HepG2 (cell line): ENCODE data around the gene CGREF1.
A peak's percentile ranks its signal among the peaks of the same experiment; 100 is the strongest.

Experiments used
- BHLHE40 ChIP-seq: IDR thresholded peaks from 2 replicates; pipeline ENCODE4 v1.6.1; 2011; ENCODE audit warnings: low read length, improper control_type of control experiment
- FOXA3 ChIP-seq: IDR thresholded peaks from 2 replicates; pipeline ENCODE4 v1.6.1; 2016; ENCODE audit warnings: missing genetic modification reagents, missing compliant biosample characterization
- GABPA ChIP-seq, 2 experiments: IDR thresholded peaks; 2 replicates each; pipeline ENCODE4 v1.6.1; 2011 to 2016; ENCODE audit warnings: low read depth in 2 of 2, low read length in 1 of 2, missing biosample characterization in 1 of 2, missing genetic modification characterization in 1 of 2
- KAT2B ChIP-seq: fragments of 150-350 bp; IDR thresholded peaks from 2 replicates; pipeline ENCODE4 v1.6.1; 2014; ENCODE audit warnings: low read depth, low read length, borderline replicate concordance
- NR1H2 ChIP-seq: sonication (generic); formaldehyde crosslinking; IDR thresholded peaks from 2 replicates; pipeline ENCODE4 v1.8.1; 2022; ENCODE audit warnings: low read depth, missing genetic modification reagents, borderline replicate concordance
- POLR2A ChIP-seq, 2 experiments: IDR thresholded peaks; 2 replicates each; pipeline ENCODE4 v1.6.1; 2011; ENCODE audit warnings: low read depth in 2 of 2, low read length in 2 of 2, mild to moderate bottlenecking in 1 of 2, moderate library complexity in 1 of 2; ENCODE audit not compliant: insufficient read depth in 1 of 2
- TAF1 ChIP-seq: sonication (generic); formaldehyde crosslinking; IDR thresholded peaks from 2 replicates; pipeline ENCODE4 v1.4.0; 2020; ENCODE audit warnings: missing genetic modification reagents
- ZNF142 ChIP-seq: sonication (generic); formaldehyde crosslinking; IDR thresholded peaks from 2 replicates; pipeline ENCODE4 v1.4.0; 2020; ENCODE audit warnings: missing genetic modification reagents
- TF ChIP-seq, protein P1 (sequence below): sonication (generic); formaldehyde crosslinking; IDR thresholded peaks from 2 replicates; pipeline ENCODE4 v1.5.0; 2020; ENCODE audit warnings: mild to moderate bottlenecking, missing genetic modification reagents, moderate library complexity
- TF ChIP-seq, protein P2 (sequence below): IDR thresholded peaks from 2 replicates; pipeline ENCODE4 v1.6.1; 2016; ENCODE audit warnings: low read depth, borderline replicate concordance
- TF ChIP-seq, protein P3 (sequence below): sonication (generic); formaldehyde crosslinking; IDR thresholded peaks from 2 replicates; pipeline ENCODE4 v1.9.0; 2021; ENCODE audit warnings: missing genetic modification reagents, mild to moderate bottlenecking, borderline replicate concordance
- TF ChIP-seq, protein P4 (sequence below): sonication (generic); formaldehyde crosslinking; IDR thresholded peaks from 2 replicates; pipeline ENCODE4 v1.4.0; 2020; ENCODE audit warnings: missing genetic modification reagents
- TF ChIP-seq, protein P5 (sequence below): sonication (generic); formaldehyde crosslinking; IDR thresholded peaks from 2 replicates; pipeline ENCODE4 v1.5.0; 2020; ENCODE audit warnings: mild to moderate bottlenecking, missing genetic modification reagents, borderline replicate concordance

DNA sequence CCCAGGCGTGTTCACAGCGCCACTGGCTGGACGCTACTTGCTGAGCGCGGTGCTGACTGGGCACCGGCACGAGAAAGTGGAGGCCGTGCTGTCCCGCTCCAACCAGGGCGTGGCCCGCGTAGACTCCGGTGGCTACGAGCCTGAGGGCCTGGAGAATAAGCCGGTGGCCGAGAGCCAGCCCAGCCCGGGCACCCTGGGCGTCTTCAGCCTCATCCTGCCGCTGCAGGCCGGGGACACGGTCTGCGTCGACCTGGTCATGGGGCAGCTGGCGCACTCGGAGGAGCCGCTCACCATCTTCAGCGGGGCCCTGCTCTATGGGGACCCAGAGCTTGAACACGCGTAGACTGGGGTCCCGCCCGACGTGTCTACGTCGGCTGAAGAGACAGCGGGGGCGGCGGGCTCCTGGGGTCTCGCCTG is 33.2 kb downstream of the CGREF1 start:
- TF ChIP-seq GABPA (IDR thresholded peaks at IDR 0.05; ENCODE audit: low read depth, low read length), result no peak
- TF ChIP-seq GABPA (CRISPR knock-in tag; IDR thresholded peaks at IDR 0.05; ENCODE audit: low read depth), result no peak
- TF ChIP-seq TAF1 (CRISPR knock-in tag), result no peak
- no peak for TF ChIP-seq BHLHE40
- no peak for TF ChIP-seq POLR2A (IDR thresholded peaks at IDR 0.05; ENCODE audit: insufficient read depth in 1 of 2, low read depth in 2 of 2, low read length in 2 of 2)
- TF ChIP-seq, protein P1, sequence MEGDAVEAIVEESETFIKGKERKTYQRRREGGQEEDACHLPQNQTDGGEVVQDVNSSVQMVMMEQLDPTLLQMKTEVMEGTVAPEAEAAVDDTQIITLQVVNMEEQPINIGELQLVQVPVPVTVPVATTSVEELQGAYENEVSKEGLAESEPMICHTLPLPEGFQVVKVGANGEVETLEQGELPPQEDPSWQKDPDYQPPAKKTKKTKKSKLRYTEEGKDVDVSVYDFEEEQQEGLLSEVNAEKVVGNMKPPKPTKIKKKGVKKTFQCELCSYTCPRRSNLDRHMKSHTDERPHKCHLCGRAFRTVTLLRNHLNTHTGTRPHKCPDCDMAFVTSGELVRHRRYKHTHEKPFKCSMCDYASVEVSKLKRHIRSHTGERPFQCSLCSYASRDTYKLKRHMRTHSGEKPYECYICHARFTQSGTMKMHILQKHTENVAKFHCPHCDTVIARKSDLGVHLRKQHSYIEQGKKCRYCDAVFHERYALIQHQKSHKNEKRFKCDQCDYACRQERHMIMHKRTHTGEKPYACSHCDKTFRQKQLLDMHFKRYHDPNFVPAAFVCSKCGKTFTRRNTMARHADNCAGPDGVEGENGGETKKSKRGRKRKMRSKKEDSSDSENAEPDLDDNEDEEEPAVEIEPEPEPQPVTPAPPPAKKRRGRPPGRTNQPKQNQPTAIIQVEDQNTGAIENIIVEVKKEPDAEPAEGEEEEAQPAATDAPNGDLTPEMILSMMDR (CRISPR knock-in tag), result peak; percentile 86
- no peak for TF ChIP-seq FOXA3 (CRISPR knock-in tag)
- TF ChIP-seq, protein P2, sequence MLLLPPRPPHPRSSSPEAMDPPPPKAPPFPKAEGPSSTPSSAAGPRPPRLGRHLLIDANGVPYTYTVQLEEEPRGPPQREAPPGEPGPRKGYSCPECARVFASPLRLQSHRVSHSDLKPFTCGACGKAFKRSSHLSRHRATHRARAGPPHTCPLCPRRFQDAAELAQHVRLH (CRISPR knock-in tag), result no peak
- TF ChIP-seq ZNF142, result no peak
- TF ChIP-seq NR1H2 (CRISPR knock-in tag), result no peak
- TF ChIP-seq KAT2B, result no peak
- TF ChIP-seq, protein P3, sequence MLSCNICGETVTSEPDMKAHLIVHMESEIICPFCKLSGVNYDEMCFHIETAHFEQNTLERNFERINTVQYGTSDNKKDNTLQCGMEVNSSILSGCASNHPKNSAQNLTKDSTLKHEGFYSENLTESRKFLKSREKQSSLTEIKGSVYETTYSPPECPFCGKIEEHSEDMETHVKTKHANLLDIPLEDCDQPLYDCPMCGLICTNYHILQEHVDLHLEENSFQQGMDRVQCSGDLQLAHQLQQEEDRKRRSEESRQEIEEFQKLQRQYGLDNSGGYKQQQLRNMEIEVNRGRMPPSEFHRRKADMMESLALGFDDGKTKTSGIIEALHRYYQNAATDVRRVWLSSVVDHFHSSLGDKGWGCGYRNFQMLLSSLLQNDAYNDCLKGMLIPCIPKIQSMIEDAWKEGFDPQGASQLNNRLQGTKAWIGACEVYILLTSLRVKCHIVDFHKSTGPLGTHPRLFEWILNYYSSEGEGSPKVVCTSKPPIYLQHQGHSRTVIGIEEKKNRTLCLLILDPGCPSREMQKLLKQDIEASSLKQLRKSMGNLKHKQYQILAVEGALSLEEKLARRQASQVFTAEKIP (CRISPR knock-in tag), result no peak
- TF ChIP-seq, protein P4, sequence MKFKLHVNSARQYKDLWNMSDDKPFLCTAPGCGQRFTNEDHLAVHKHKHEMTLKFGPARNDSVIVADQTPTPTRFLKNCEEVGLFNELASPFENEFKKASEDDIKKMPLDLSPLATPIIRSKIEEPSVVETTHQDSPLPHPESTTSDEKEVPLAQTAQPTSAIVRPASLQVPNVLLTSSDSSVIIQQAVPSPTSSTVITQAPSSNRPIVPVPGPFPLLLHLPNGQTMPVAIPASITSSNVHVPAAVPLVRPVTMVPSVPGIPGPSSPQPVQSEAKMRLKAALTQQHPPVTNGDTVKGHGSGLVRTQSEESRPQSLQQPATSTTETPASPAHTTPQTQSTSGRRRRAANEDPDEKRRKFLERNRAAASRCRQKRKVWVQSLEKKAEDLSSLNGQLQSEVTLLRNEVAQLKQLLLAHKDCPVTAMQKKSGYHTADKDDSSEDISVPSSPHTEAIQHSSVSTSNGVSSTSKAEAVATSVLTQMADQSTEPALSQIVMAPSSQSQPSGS (CRISPR knock-in tag), result no peak
- TF ChIP-seq, protein P5, sequence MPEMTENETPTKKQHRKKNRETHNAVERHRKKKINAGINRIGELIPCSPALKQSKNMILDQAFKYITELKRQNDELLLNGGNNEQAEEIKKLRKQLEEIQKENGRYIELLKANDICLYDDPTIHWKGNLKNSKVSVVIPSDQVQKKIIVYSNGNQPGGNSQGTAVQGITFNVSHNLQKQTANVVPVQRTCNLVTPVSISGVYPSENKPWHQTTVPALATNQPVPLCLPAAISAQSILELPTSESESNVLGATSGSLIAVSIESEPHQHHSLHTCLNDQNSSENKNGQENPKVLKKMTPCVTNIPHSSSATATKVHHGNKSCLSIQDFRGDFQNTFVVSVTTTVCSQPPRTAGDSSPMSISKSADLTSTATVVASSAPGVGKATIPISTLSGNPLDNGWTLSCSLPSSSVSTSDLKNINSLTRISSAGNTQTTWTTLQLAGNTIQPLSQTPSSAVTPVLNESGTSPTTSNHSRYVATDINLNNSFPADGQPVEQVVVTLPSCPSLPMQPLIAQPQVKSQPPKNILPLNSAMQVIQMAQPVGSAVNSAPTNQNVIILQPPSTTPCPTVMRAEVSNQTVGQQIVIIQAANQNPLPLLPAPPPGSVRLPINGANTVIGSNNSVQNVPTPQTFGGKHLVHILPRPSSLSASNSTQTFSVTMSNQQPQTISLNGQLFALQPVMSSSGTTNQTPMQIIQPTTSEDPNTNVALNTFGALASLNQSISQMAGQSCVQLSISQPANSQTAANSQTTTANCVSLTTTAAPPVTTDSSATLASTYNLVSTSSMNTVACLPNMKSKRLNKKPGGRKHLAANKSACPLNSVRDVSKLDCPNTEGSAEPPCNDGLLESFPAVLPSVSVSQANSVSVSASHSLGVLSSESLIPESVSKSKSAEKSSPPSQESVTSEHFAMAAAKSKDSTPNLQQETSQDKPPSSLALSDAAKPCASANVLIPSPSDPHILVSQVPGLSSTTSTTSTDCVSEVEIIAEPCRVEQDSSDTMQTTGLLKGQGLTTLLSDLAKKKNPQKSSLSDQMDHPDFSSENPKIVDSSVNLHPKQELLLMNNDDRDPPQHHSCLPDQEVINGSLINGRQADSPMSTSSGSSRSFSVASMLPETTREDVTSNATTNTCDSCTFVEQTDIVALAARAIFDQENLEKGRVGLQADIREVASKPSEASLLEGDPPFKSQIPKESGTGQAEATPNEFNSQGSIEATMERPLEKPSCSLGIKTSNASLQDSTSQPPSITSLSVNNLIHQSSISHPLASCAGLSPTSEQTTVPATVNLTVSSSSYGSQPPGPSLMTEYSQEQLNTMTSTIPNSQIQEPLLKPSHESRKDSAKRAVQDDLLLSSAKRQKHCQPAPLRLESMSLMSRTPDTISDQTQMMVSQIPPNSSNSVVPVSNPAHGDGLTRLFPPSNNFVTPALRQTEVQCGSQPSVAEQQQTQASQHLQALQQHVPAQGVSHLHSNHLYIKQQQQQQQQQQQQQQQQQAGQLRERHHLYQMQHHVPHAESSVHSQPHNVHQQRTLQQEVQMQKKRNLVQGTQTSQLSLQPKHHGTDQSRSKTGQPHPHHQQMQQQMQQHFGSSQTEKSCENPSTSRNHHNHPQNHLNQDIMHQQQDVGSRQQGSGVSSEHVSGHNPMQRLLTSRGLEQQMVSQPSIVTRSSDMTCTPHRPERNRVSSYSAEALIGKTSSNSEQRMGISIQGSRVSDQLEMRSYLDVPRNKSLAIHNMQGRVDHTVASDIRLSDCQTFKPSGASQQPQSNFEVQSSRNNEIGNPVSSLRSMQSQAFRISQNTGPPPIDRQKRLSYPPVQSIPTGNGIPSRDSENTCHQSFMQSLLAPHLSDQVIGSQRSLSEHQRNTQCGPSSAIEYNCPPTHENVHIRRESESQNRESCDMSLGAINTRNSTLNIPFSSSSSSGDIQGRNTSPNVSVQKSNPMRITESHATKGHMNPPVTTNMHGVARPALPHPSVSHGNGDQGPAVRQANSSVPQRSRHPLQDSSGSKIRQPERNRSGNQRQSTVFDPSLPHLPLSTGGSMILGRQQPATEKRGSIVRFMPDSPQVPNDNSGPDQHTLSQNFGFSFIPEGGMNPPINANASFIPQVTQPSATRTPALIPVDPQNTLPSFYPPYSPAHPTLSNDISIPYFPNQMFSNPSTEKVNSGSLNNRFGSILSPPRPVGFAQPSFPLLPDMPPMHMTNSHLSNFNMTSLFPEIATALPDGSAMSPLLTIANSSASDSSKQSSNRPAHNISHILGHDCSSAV, result no peak
